ENCODE data around the gene PDCD4.

Gene PDCD4

GRCh38 chr10:110871298-110872084, at the start of gene PDCD4:
PDCD4 (plus strand) TSS chr10:110871928; CDS start chr10:110876028, 4,100 bp downstream.
- peak; percentile 93 for DNase-seq
- no peaks in the 10 kb centered on the region for H3K9me3 ChIP-seq (replicated peaks; ENCODE audit: insufficient read depth, low read length)
- H4K20me1 ChIP-seq (ENCODE audit: insufficient read depth, low read length) = no peaks in the 10 kb centered on the region
- H3K27me3 ChIP-seq (replicated peaks; ENCODE audit: insufficient read depth, low read length) = no peaks in the 10 kb centered on the region
- no peaks in the 10 kb centered on the region; the same call in 1 of the 2 replicates for H3K36me3 ChIP-seq (replicated peaks; ENCODE audit: insufficient read depth, low read length)
- H3K4me3 ChIP-seq (ENCODE audit: low read length) = peak within 1 kb of the TSS; percentile 66
- peak within 1 kb of the TSS; percentile 80 for H3K4me2 ChIP-seq (ENCODE audit: low read depth, low read length)
- H3K9ac ChIP-seq (ENCODE audit: low read length) = peak within 1 kb of the TSS; percentile 51
- peak within 1 kb of the TSS; percentile 28; the same call in 1 of the 2 replicates for H3K27ac ChIP-seq (ENCODE audit: low read length)
- peaks cover 27% of the 10 kb centered on the region for H3K4me1 ChIP-seq (ENCODE audit: low read length)
- TF ChIP-seq EZH2phosphoT487 (IDR thresholded peaks at IDR 0.05; ENCODE audit: low read length) (no peak), CTCF (IDR thresholded peaks at IDR 0.05; ENCODE audit: low read length) (no peak), EZH2 (optimal IDR thresholded peaks at IDR 0.05; ENCODE audit: low read depth, low read length) (no peak)
- peaks cover 27% of the 10 kb centered on the region for H3K79me2 ChIP-seq (ENCODE audit: low read length)
- peaks cover 21% of the 10 kb centered on the region for H3F3A ChIP-seq (ENCODE audit: insufficient read depth, low read length)
- peak within 1 kb of the TSS; percentile 9 for H2AFZ ChIP-seq (ENCODE audit: low read length)
- no peaks in the 10 kb centered on the region for H3K9me2 ChIP-seq (replicated peaks; ENCODE audit: insufficient read depth, low read length)

- no peaks in the 10 kb centered on the region for H3K79me2 ChIP-seq (ENCODE audit: low read length)
- H3K4me1 ChIP-seq (ENCODE audit: low read length) = peaks cover 6% of the 10 kb centered on the region; the same call in 1 of the 2 replicates
- H3K9me3 ChIP-seq (replicated peaks; ENCODE audit: insufficient read depth, low read length) = no peaks in the 10 kb centered on the region
- no peak for DNase-seq
- no peak overlapping the region for H2AFZ ChIP-seq (ENCODE audit: low read length)
- no peaks in the 10 kb centered on the region for H3F3A ChIP-seq (ENCODE audit: insufficient read depth, low read length)
- H3K9ac ChIP-seq (ENCODE audit: low read length) = no peak overlapping the region
- no peak overlapping the region for H3K4me2 ChIP-seq (ENCODE audit: low read depth, low read length)
- no peaks in the 10 kb centered on the region for H3K9me2 ChIP-seq (replicated peaks; ENCODE audit: insufficient read depth, low read length)
- no peak overlapping the region for H3K4me3 ChIP-seq (ENCODE audit: low read length)
- no peaks in the 10 kb centered on the region for H3K27me3 ChIP-seq (replicated peaks; ENCODE audit: insufficient read depth, low read length)
- no peaks in the 10 kb centered on the region for H3K36me3 ChIP-seq (replicated peaks; ENCODE audit: insufficient read depth, low read length)
- H4K20me1 ChIP-seq (ENCODE audit: insufficient read depth, low read length) = no peaks in the 10 kb centered on the region
- TF ChIP-seq EZH2 (optimal IDR thresholded peaks at IDR 0.05; ENCODE audit: low read depth, low read length) (no peak), CTCF (IDR thresholded peaks at IDR 0.05; ENCODE audit: low read length) (no peak), EZH2phosphoT487 (IDR thresholded peaks at IDR 0.05; ENCODE audit: low read length) (no peak)
- H3K27ac ChIP-seq (ENCODE audit: low read length) = no peak overlapping the region
Measured at GRCh38 chr10:110822035-110822711, 49.6 kb upstream of the PDCD4 start.

GRCh38 chr10:110822712-110823311, 48.9 kb upstream of the PDCD4 start:
- no peaks in the 10 kb centered on the region for H3F3A ChIP-seq (ENCODE audit: insufficient read depth, low read length)
- H3K4me1 ChIP-seq (ENCODE audit: low read length) = peaks cover 6% of the 10 kb centered on the region; the same call in 1 of the 2 replicates
- no peak overlapping the region for H3K4me3 ChIP-seq (ENCODE audit: low read length)
- H3K36me3 ChIP-seq (replicated peaks; ENCODE audit: insufficient read depth, low read length) = no peaks in the 10 kb centered on the region
- no peak for DNase-seq
- H3K9ac ChIP-seq (ENCODE audit: low read length) = no peak overlapping the region
- no peak overlapping the region for H3K27ac ChIP-seq (ENCODE audit: low read length)
- H3K4me2 ChIP-seq (ENCODE audit: low read depth, low read length) = no peak overlapping the region
- no peaks in the 10 kb centered on the region for H3K9me2 ChIP-seq (replicated peaks; ENCODE audit: insufficient read depth, low read length)
- no peaks in the 10 kb centered on the region for H3K79me2 ChIP-seq (ENCODE audit: low read length)
- TF ChIP-seq EZH2phosphoT487 (IDR thresholded peaks at IDR 0.05; ENCODE audit: low read length) = no peak
- no peak for TF ChIP-seq EZH2 (optimal IDR thresholded peaks at IDR 0.05; ENCODE audit: low read depth, low read length)
- TF ChIP-seq CTCF (IDR thresholded peaks at IDR 0.05; ENCODE audit: low read length) = no peak
- no peak overlapping the region for H2AFZ ChIP-seq (ENCODE audit: low read length)
- H4K20me1 ChIP-seq (ENCODE audit: insufficient read depth, low read length) = no peaks in the 10 kb centered on the region
- H3K27me3 ChIP-seq (replicated peaks; ENCODE audit: insufficient read depth, low read length) = no peaks in the 10 kb centered on the region
- H3K9me3 ChIP-seq (replicated peaks; ENCODE audit: insufficient read depth, low read length) = no peaks in the 10 kb centered on the region

All from MM.1S (cell line).